CD14-positive monocyte (primary cell): ENCODE measurements around the gene LRP1B. TPM values are rescaled to one million over a fixed set of nuclear protein-coding genes. Genes with fewer than 3 reads are reported as not detected.
A peak's percentile ranks its signal among the peaks of the same experiment; 100 is the strongest.

Source experiments
- DNase-seq, 3 donors: peaks; one replicate each; pipeline ENCODE4 v3.0.0-alpha.2; 2011 to 2022
- H2AFZ ChIP-seq: 2 replicates; pipeline ENCODE4 v1.6.0; 2012; ENCODE audit warnings: mild to moderate bottlenecking, low read depth, low read length, inconsistent platforms; ENCODE audit not compliant: insufficient read depth, poor library complexity, severe bottlenecking
- H3K27ac ChIP-seq, 2 donors: 1 replicate in 1 of 2; 2 replicates in 1 of 2; pipeline ENCODE4 v1.5.1; 2012 to 2013; ENCODE audit warnings: low read length in 2 of 2, control low read depth in 1 of 2, inconsistent platforms in 1 of 2, low read depth in 1 of 2, mild to moderate bottlenecking in 1 of 2
- H3K27me3 ChIP-seq, 2 donors: one replicate each; pipeline versions ENCODE4 v1.6.0 to v1.6.1; 2011 to 2013; ENCODE audit warnings: low read length in 2 of 2; ENCODE audit not compliant: control insufficient read depth in 2 of 2, insufficient read depth in 2 of 2
- H3K36me3 ChIP-seq, 2 donors: replicated peaks in 1 of 2; 1 replicate in 1 of 2; 2 replicates in 1 of 2; pipeline versions ENCODE4 v1.5.1 to v1.6.1; 2012 to 2013; ENCODE audit warnings: low read length in 2 of 2, control low read depth in 1 of 2, inconsistent platforms in 1 of 2, mild to moderate bottlenecking in 1 of 2; ENCODE audit not compliant: insufficient read depth in 2 of 2, control insufficient read depth in 1 of 2
- H3K4me1 ChIP-seq, 2 donors: 1 replicate in 1 of 2; 2 replicates in 1 of 2; pipeline versions ENCODE4 v1.5.1 to v1.6.1; 2012 to 2013; ENCODE audit warnings: low read length in 2 of 2, control low read depth in 1 of 2, inconsistent platforms in 1 of 2, mild to moderate bottlenecking in 1 of 2, moderate library complexity in 1 of 2; ENCODE audit not compliant: insufficient read depth in 2 of 2, control insufficient read depth in 1 of 2
- H3K4me2 ChIP-seq: replicated peaks from 2 replicates; pipeline ENCODE3; 2012; ENCODE audit warnings: low read length, moderate library complexity, mild to moderate bottlenecking; ENCODE audit not compliant: poor library complexity, severe bottlenecking; ENCODE audit errors: extremely low read depth
- H3K4me3 ChIP-seq, 3 experiments: fragments of 200-600 bp in 1 of 3; sonication (generic) in 1 of 3; replicated peaks in 1 of 3; 1 replicate in 2 of 3; 2 replicates in 1 of 3; pipeline ENCODE4 v1.5.1; 2011 to 2013; ENCODE audit warnings: low read length in 3 of 3, mild to moderate bottlenecking in 3 of 3, control low read depth in 2 of 3, low read depth in 2 of 3, inconsistent platforms in 1 of 3, moderate library complexity in 1 of 3
- H3K79me2 ChIP-seq: 2 replicates; pipeline ENCODE4 v1.6.0; 2012; ENCODE audit warnings: mild to moderate bottlenecking, control low read depth, inconsistent platforms, low read length, moderate library complexity; ENCODE audit not compliant: insufficient read depth
- H3K9ac ChIP-seq: 2 replicates; pipeline ENCODE4 v1.6.0; 2017; ENCODE audit warnings: low read length, mild to moderate bottlenecking; ENCODE audit not compliant: insufficient read depth, poor library complexity, severe bottlenecking
- H3K9me3 ChIP-seq, 2 donors: replicated peaks in 1 of 2; 1 replicate in 1 of 2; 2 replicates in 1 of 2; pipeline versions ENCODE4 v1.5.1 to v1.6.1; 2012 to 2013; ENCODE audit warnings: low read length in 2 of 2, control low read depth in 1 of 2; ENCODE audit not compliant: control insufficient read depth in 1 of 2, insufficient read depth in 1 of 2
- H4K20me1 ChIP-seq: 2 replicates; pipeline ENCODE4 v1.6.0; 2012; ENCODE audit warnings: mild to moderate bottlenecking, low read length, control low read depth, moderate library complexity; ENCODE audit not compliant: insufficient read depth
- H3K27ac Mint-ChIP-seq, 7 donors: one replicate each; pipeline ENCODE4 v1.8.0; 2020; ENCODE audit warnings: mild to moderate bottlenecking in 7 of 7, mixed read lengths in 7 of 7, moderate library complexity in 6 of 7, inconsistent platforms in 2 of 7
- H3K27me3 Mint-ChIP-seq, 3 donors: one replicate each; pipeline ENCODE4 v1.8.0; 2021 to 2022; ENCODE audit warnings: low read depth in 3 of 3, mild to moderate bottlenecking in 3 of 3, mixed read lengths in 3 of 3, moderate library complexity in 3 of 3, inconsistent platforms in 1 of 3
- H3K36me3 Mint-ChIP-seq, 2 donors: one replicate each; pipeline ENCODE4 v1.8.0; 2020; ENCODE audit warnings: mixed read lengths in 2 of 2, inconsistent platforms in 1 of 2, mild to moderate bottlenecking in 1 of 2
- H3K4me1 Mint-ChIP-seq: one replicate; pipeline ENCODE4 v1.8.0; 2020; ENCODE audit warnings: mild to moderate bottlenecking, mixed read lengths
- H3K4me3 Mint-ChIP-seq, 2 donors: one replicate each; pipeline ENCODE4 v1.8.0; 2020; ENCODE audit warnings: mild to moderate bottlenecking in 2 of 2, mixed read lengths in 2 of 2, moderate library complexity in 1 of 2
- H3K9me3 Mint-ChIP-seq, 7 donors: one replicate each; pipeline ENCODE4 v1.8.0; 2020 to 2022; ENCODE audit warnings: mixed read lengths in 7 of 7, mild to moderate bottlenecking in 6 of 7, moderate library complexity in 6 of 7, inconsistent platforms in 2 of 7
- intact Hi-C, 2 donors: fragments of 100-400 bp; cut with micrococcal nuclease; formaldehyde crosslinking; loops; one replicate each; pipeline versions ENCODE4 v1.15.0 to v1.15.1; 2023
- polyA plus RNA-seq, 3 donors: library from polyadenylated mRNA; depleted of rRNA in 1 of 3; unstranded in 2 of 3; stranded (reverse) in 1 of 3; fragments of 300-500 nt in 2 of 3; fragments of >200 nt in 1 of 3; fragmentation: Illumina TruSeq in 2 of 3; gene quantifications; 1 replicate in 2 of 3; 2 replicates in 1 of 3; pipeline ENCODE4 v1.2.3, GENCODE V29; 2012 to 2021
- TF ChIP-seq, protein P1 (sequence below): fragments of 200-600 bp; IDR thresholded peaks from one replicate; pipeline ENCODE4 v1.8.0; 2022; ENCODE audit warnings: antibody characterized with exemption, mild to moderate bottlenecking

Gene LRP1B
- polyA plus RNA-seq, 3 donors, result not detected

DNA sequence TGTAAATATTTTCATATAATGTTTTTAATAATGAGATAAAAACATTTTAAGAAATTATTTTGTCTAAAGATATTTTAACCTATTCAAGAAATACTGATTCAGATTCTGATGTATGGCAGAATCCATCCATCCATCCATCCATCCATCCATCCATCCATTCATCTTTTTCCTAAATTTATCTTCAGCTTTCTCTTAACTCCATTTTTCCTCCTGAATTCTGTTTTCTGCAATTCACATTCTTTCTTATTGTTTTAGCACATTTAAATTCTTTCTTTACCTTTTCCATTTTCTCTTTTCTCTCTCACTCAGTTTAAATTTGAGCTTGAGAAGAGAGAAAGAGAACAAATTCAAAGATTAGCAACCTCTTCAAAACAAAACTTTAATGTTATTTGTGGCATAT lies 3.6 kb downstream of the LRP1B start:
- no peak overlapping the region for H3K9ac ChIP-seq
- H3K4me1 Mint-ChIP-seq, result peaks cover 19% of the 10 kb centered on the region
- peaks cover 0 to 12% of the 10 kb centered on the region in 2 donors for H3K9me3 ChIP-seq
- peaks cover 36 to 53% (median 41%) of the 10 kb centered on the region in 3 donors for H3K27me3 Mint-ChIP-seq
- H3K4me3 Mint-ChIP-seq, result peak overlapping the region in 1 of 2 donors; percentile 17
- H3K36me3 ChIP-seq, result no peaks in the 10 kb centered on the region
- intact Hi-C loops, result no loop called here
- peaks cover 29 to 43% of the 10 kb centered on the region in 2 donors for H3K27me3 ChIP-seq
- DNase-seq, result no peak
- no peaks in the 10 kb centered on the region for H4K20me1 ChIP-seq
- H3K4me1 ChIP-seq, result peaks cover 8 to 13% of the 10 kb centered on the region in 2 donors
- peaks cover 2 to 3% of the 10 kb centered on the region in 2 donors for H3K36me3 Mint-ChIP-seq
- H3K9me3 Mint-ChIP-seq, result peaks cover 0 to 16% (median 7%) of the 10 kb centered on the region in 7 donors
- H3K4me2 ChIP-seq, result no peak overlapping the region
- no peaks in the 10 kb centered on the region for H3K79me2 ChIP-seq
- no peak overlapping the region for H2AFZ ChIP-seq
- TF ChIP-seq, protein P1, sequence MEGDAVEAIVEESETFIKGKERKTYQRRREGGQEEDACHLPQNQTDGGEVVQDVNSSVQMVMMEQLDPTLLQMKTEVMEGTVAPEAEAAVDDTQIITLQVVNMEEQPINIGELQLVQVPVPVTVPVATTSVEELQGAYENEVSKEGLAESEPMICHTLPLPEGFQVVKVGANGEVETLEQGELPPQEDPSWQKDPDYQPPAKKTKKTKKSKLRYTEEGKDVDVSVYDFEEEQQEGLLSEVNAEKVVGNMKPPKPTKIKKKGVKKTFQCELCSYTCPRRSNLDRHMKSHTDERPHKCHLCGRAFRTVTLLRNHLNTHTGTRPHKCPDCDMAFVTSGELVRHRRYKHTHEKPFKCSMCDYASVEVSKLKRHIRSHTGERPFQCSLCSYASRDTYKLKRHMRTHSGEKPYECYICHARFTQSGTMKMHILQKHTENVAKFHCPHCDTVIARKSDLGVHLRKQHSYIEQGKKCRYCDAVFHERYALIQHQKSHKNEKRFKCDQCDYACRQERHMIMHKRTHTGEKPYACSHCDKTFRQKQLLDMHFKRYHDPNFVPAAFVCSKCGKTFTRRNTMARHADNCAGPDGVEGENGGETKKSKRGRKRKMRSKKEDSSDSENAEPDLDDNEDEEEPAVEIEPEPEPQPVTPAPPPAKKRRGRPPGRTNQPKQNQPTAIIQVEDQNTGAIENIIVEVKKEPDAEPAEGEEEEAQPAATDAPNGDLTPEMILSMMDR, result no peak
- H3K27ac Mint-ChIP-seq, result no peak overlapping the region
- H3K4me3 ChIP-seq, result no peak overlapping the region
- no peak overlapping the region for H3K27ac ChIP-seq

DNA sequence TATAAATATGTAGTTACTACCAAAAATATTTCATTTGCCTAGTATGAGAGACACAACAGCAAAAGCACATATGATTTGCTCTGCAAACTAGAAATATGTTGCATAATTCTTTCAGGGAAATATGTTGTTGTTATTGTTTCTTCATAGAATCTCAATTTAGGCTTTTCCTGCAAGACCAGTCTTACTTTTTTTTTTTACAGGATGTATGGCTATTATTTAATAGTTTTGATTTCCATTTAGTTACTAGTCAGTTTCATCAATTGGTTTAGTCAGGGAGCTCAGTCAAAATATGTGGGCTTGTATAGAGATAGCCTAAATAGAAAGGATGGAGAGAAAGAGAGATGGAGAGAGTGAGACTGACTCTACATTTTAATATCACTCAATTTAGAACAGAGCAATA lies 6.1 kb downstream of the LRP1B start:
- Mint-ChIP-seq H3K36me3 (no peaks in the 10 kb centered on the region), H3K4me3 (no peak overlapping the region), H3K27ac (no peak overlapping the region), H3K27me3 (peaks cover 15 to 31% (median 17%) of the 10 kb centered on the region in 3 donors), H3K9me3 (peaks cover 0 to under 1% (median 0%) of the 10 kb centered on the region in 7 donors), H3K4me1 (no peaks in the 10 kb centered on the region)
- no peak overlapping the region for H3K9ac ChIP-seq
- no peak for DNase-seq
- no peak overlapping the region for H3K27ac ChIP-seq
- no peak overlapping the region for H2AFZ ChIP-seq
- no peaks in the 10 kb centered on the region for H3K4me1 ChIP-seq
- intact Hi-C loops, result no loop called here
- H3K9me3 ChIP-seq, result peaks cover 0 to 4% of the 10 kb centered on the region in 2 donors
- TF ChIP-seq, protein P1, result no peak
- no peaks in the 10 kb centered on the region for H3K36me3 ChIP-seq
- H3K4me3 ChIP-seq, result no peak overlapping the region
- peaks cover 10 to 19% of the 10 kb centered on the region in 2 donors for H3K27me3 ChIP-seq
- H3K4me2 ChIP-seq, result no peak overlapping the region
- H3K79me2 ChIP-seq, result no peaks in the 10 kb centered on the region
- no peaks in the 10 kb centered on the region for H4K20me1 ChIP-seq
